22Rv1 (cell line): Measurements from ENCODE around the gene CYLC2.

Experiments
- H3K27ac ChIP-seq: fragments of 450-650 bp; 2 replicates; pipeline ENCODE4 v1.5.1; 2017
- ZFX ChIP-seq: fragments of 450-650 bp; IDR thresholded peaks from 2 replicates; pipeline ENCODE4 v1.6.1; 2017; ENCODE audit warnings: antibody characterized with exemption, borderline replicate concordance
- TF ChIP-seq, protein P1 (sequence below): fragments of 450-650 bp; IDR thresholded peaks from 2 replicates; pipeline ENCODE4 v1.5.1; 2017; ENCODE audit warnings: mild to moderate bottlenecking

The CYLC2 gene

GRCh38 chr9:103041961-103042360 lies 46.8 kb downstream of the CYLC2 start:
- TF ChIP-seq, protein P1, sequence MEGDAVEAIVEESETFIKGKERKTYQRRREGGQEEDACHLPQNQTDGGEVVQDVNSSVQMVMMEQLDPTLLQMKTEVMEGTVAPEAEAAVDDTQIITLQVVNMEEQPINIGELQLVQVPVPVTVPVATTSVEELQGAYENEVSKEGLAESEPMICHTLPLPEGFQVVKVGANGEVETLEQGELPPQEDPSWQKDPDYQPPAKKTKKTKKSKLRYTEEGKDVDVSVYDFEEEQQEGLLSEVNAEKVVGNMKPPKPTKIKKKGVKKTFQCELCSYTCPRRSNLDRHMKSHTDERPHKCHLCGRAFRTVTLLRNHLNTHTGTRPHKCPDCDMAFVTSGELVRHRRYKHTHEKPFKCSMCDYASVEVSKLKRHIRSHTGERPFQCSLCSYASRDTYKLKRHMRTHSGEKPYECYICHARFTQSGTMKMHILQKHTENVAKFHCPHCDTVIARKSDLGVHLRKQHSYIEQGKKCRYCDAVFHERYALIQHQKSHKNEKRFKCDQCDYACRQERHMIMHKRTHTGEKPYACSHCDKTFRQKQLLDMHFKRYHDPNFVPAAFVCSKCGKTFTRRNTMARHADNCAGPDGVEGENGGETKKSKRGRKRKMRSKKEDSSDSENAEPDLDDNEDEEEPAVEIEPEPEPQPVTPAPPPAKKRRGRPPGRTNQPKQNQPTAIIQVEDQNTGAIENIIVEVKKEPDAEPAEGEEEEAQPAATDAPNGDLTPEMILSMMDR, result no peak
- TF ChIP-seq ZFX, result no peak
- no peak overlapping the region for H3K27ac ChIP-seq
